NOMO-1 (cell line): ENCODE results near the gene DLL1.
"Not testable (repeated sequence)": the region's sequence is repeated elsewhere in the genome, so short reads cannot be mapped to it uniquely, and the experiment has no call there.

Experiments used
- DNase-seq, 2 experiments: peaks; one replicate each; lab custom pipeline; 2025; ENCODE audit not compliant: unreplicated experiment in 2 of 2; lab: John Stamatoyannopoulos, UW

The DLL1 gene

GRCh38 chr6:170290296-170291128 is at the start of gene DLL1:
TSS of gene DLL1 (minus strand) at chr6:170291078. CDS start at chr6:170290139, 939 bp downstream.
- DNase-seq: peak; percentile 43 to 45

- DNase-seq: not testable (repeated sequence)
These were observed 44.3 kb upstream of the DLL1 start for GRCh38 chr6:170335199-170335598.

- DNase-seq: no peak
These were observed 38.4 kb upstream of the DLL1 start for GRCh38 chr6:170329321-170329720.

GRCh38 chr6:170317718-170318117 is 26.8 kb upstream of the DLL1 start:
- DNase-seq: no peak

- no peak for DNase-seq
These were observed 26.2 kb upstream of the DLL1 start for GRCh38 chr6:170317076-170317475.

GRCh38 chr6:170316071-170316470 is 25.2 kb upstream of the DLL1 start:
- no peak for DNase-seq

- DNase-seq: no peak
These were observed 24.1 kb upstream of the DLL1 start for GRCh38 chr6:170314983-170315382.

GRCh38 chr6:170313716-170314295 is 22.9 kb upstream of the DLL1 start:
- DNase-seq: no peak

GRCh38 chr6:170312876-170313275 is 22.0 kb upstream of the DLL1 start:
- no peak for DNase-seq

- DNase-seq: no peak
These were observed 20.8 kb upstream of the DLL1 start for GRCh38 chr6:170311696-170312095.

- DNase-seq: no peak
These were observed 17.9 kb upstream of the DLL1 start for GRCh38 chr6:170308761-170309160.

- DNase-seq: no peak
These were observed 16.2 kb upstream of the DLL1 start for GRCh38 chr6:170307080-170307545.

GRCh38 chr6:170306324-170307079 is 15.6 kb upstream of the DLL1 start, which contains the start of gene FAM120B:
TSS of gene FAM120B (plus strand) at chr6:170306758. CDS start at chr6:170317391, 10,633 bp downstream.
- peak; percentile 94 to 98 for DNase-seq

- no peak for DNase-seq
These were observed 15.0 kb upstream of the DLL1 start for GRCh38 chr6:170305805-170306323.

- DNase-seq: no peak
These were observed 10.3 kb upstream of the DLL1 start for GRCh38 chr6:170301184-170301583.

GRCh38 chr6:170298688-170299087 is 7.8 kb upstream of the DLL1 start:
- DNase-seq: no peak

- DNase-seq: no peak
These were observed 6.9 kb upstream of the DLL1 start for GRCh38 chr6:170297576-170298330.

- no peak for DNase-seq
These were observed 6.1 kb upstream of the DLL1 start for GRCh38 chr6:170296746-170297575.

GRCh38 chr6:170296423-170296745 is 5.5 kb upstream of the DLL1 start:
- DNase-seq: no peak
